Measurements from ENCODE around the gene LIFR.

DNA sequence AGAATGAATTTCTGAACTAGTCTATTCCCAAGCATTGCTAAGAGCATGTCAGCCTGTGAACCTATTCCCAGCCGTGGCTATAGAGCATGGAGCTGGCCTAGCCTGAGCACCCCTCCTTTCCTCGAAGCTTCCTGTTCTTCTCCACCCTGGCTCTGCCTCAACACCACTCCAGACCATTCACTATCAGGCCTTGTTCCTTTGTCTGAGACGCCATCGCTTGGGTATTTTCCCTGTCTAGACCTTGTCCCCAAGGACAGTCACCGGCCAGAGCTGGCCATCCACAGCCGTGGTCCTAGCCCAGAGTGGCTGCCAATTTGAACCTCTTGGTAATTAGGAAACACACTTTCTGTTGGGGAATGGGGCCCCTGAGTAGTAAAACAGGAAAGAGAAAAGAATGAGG is 105.8 kb downstream of the LIFR start:
- TF ChIP-seq CTCF (optimal IDR thresholded peaks at IDR 0.05 in 1 of 3, IDR thresholded peaks at IDR 0.05 in 1 of 3, conservative IDR thresholded peaks at IDR 0.05 in 1 of 3; ENCODE audit: extremely low read depth in 1 of 3, insufficient read depth in 2 of 3, low read length in 3 of 3) (no peak), EZH2 (IDR thresholded peaks at IDR 0.05; ENCODE audit: low read length) (no peak)
